ENCODE measurements around the gene CYP2J2. TPM values are rescaled to one million over a fixed set of nuclear protein-coding genes. Genes with fewer than 3 reads are reported as not detected.

Gene CYP2J2
- total RNA-seq, 1 donor from 2014 or later = 1.8 TPM

DNA sequence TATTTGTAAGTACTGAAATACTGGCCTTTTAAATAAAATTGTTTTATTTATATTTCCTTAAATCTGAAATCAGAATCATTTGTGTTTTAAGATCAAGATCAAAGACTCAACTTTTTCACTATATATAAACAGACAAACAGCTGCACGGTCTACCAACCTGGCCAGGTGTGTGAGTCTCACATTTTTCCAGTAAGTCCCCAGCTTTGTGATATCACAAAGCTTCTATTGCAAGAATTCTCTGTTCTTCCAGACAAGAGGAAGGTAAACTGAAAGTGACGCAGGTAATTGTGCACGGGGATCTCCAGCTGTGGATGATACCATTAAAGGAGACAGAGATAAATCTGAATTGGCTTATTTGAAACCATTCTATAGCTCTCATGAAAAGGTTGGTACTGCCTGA lies 41.2 kb upstream of the CYP2J2 start:
- Histone ChIP-seq H3K27ac (ENCODE audit: low read depth, low read length) (no peak overlapping the region), H3K79me2 (ENCODE audit: insufficient read depth, low read length) (no peaks in the 10 kb centered on the region)

DNA sequence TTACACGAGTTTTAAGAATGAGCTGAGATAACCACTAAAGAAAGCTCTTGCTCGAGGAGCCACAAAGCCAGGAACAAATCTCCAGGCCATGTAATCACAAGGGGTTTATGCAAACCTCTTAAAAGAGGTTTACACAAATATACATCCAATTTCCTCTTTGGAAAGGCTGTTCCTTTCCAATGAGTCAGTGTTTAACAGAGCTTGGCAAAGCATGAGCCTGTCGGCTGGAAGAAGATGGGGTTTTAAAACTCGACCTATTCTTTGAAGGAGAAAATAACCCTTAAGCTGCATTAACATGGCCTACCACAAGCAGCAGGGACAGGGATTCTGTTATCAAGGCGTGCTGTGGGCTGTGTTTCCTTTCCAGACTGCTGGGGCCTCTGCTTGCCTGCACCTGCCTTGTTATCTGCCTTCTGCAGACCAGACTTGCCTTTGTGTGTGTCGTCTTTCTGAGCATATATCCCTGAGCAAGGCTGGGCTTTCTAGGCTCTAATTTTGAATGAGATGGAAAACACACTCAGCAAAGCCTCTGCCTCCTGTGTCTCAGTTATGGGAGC lies 40.6 kb upstream of the CYP2J2 start:
- no peak overlapping the region for H3K27ac ChIP-seq (ENCODE audit: low read depth, low read length)
- FAIRE-seq (no peak), DNase-seq (ENCODE audit: low read depth) (peak; percentile 64)
- Mint-ChIP-seq H3K27me3 (ENCODE audit: low read depth, unreplicated experiment) (peaks cover 6% of the 10 kb centered on the region), H3K9me3 (ENCODE audit: unreplicated experiment) (no peaks in the 10 kb centered on the region), H3K27ac (ENCODE audit: unreplicated experiment) (peak overlapping the region; percentile 29), H3K4me3 (ENCODE audit: unreplicated experiment) (no peak overlapping the region), H3K4me1 (ENCODE audit: low read depth, unreplicated experiment) (peaks cover 8% of the 10 kb centered on the region), H3K36me3 (ENCODE audit: low read depth, unreplicated experiment) (no peaks in the 10 kb centered on the region)
- no peaks in the 10 kb centered on the region for H3K36me3 ChIP-seq (ENCODE audit: insufficient read depth, low read length)
- peak overlapping the region; percentile 13 for H3K4me2 ChIP-seq (ENCODE audit: low read length)
- TF ChIP-seq EZH2 (IDR thresholded peaks at IDR 0.05; ENCODE audit: insufficient read depth, low read length) = no peak
- TF ChIP-seq, protein P1, sequence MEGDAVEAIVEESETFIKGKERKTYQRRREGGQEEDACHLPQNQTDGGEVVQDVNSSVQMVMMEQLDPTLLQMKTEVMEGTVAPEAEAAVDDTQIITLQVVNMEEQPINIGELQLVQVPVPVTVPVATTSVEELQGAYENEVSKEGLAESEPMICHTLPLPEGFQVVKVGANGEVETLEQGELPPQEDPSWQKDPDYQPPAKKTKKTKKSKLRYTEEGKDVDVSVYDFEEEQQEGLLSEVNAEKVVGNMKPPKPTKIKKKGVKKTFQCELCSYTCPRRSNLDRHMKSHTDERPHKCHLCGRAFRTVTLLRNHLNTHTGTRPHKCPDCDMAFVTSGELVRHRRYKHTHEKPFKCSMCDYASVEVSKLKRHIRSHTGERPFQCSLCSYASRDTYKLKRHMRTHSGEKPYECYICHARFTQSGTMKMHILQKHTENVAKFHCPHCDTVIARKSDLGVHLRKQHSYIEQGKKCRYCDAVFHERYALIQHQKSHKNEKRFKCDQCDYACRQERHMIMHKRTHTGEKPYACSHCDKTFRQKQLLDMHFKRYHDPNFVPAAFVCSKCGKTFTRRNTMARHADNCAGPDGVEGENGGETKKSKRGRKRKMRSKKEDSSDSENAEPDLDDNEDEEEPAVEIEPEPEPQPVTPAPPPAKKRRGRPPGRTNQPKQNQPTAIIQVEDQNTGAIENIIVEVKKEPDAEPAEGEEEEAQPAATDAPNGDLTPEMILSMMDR (IDR thresholded peaks at IDR 0.05; ENCODE audit: insufficient read depth, low read depth, low read length) = no peak
- H3K9me3 ChIP-seq (ENCODE audit: insufficient read depth, low read depth, low read length) = no peaks in the 10 kb centered on the region
- H3K27me3 ChIP-seq (ENCODE audit: insufficient read depth, low read length) = peaks cover 3% of the 10 kb centered on the region
- no peaks in the 10 kb centered on the region for H3K79me2 ChIP-seq (ENCODE audit: insufficient read depth, low read length)
- no peak overlapping the region for H3K4me3 ChIP-seq (ENCODE audit: insufficient read depth, low read depth, low read length)
- H4K20me1 ChIP-seq (ENCODE audit: insufficient read depth, low read length) = no peaks in the 10 kb centered on the region
- no peak overlapping the region for H3K9ac ChIP-seq (ENCODE audit: low read length)
- H3K4me1 ChIP-seq (ENCODE audit: insufficient read depth, low read length) = peaks cover 6% of the 10 kb centered on the region
- H2AFZ ChIP-seq (ENCODE audit: low read depth, low read length) = peak overlapping the region; percentile 47

More for the DNA sequence above, 41.2 kb upstream of the CYP2J2 start:
- Histone ChIP-seq H3K4me3 (ENCODE audit: insufficient read depth, low read depth, low read length) (no peak overlapping the region), H4K20me1 (ENCODE audit: insufficient read depth, low read length) (no peaks in the 10 kb centered on the region), H3K4me2 (ENCODE audit: low read length) (no peak overlapping the region), H3K9me3 (ENCODE audit: insufficient read depth, low read depth, low read length) (no peaks in the 10 kb centered on the region), H3K4me1 (ENCODE audit: insufficient read depth, low read length) (peaks cover 6% of the 10 kb centered on the region), H3K27me3 (ENCODE audit: insufficient read depth, low read length) (peaks cover 3% of the 10 kb centered on the region), H3K36me3 (ENCODE audit: insufficient read depth, low read length) (no peaks in the 10 kb centered on the region), H3K9ac (ENCODE audit: low read length) (no peak overlapping the region), H2AFZ (ENCODE audit: low read depth, low read length) (no peak overlapping the region)
- Mint-ChIP-seq H3K36me3 (ENCODE audit: low read depth, unreplicated experiment) (no peaks in the 10 kb centered on the region), H3K4me1 (ENCODE audit: low read depth, unreplicated experiment) (peaks cover 8% of the 10 kb centered on the region), H3K27me3 (ENCODE audit: low read depth, unreplicated experiment) (peaks cover 11% of the 10 kb centered on the region), H3K4me3 (ENCODE audit: unreplicated experiment) (no peak overlapping the region), H3K9me3 (ENCODE audit: unreplicated experiment) (no peaks in the 10 kb centered on the region), H3K27ac (ENCODE audit: unreplicated experiment) (no peak overlapping the region)
- FAIRE-seq (no peak), DNase-seq (ENCODE audit: low read depth) (no peak)
- TF ChIP-seq EZH2 (IDR thresholded peaks at IDR 0.05; ENCODE audit: insufficient read depth, low read length) = no peak
- TF ChIP-seq, protein P1 (IDR thresholded peaks at IDR 0.05; ENCODE audit: insufficient read depth, low read depth, low read length) = no peak

DNA sequence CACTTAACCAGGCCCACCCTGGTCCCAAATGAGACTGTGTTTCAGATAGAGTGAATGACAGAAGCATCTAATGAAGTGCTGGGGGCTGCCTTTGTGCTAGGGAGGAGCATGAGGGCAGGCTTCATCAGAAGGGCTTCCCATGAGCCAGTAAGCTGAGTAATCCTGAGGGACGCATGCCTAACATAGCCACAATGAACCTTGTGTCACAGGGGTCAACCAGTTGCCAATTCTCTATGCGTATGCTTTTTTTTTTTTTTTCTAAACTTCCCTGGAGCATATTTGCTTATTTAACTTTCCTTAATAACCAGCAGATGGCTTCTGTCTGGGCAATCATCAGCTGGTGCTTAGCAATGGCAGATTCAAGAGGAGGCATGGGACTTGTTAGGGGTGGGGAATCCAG lies 25.5 kb upstream of the CYP2J2 start:
- no peaks in the 10 kb centered on the region for H3K36me3 Mint-ChIP-seq (ENCODE audit: low read depth, unreplicated experiment)
- DNase-seq (ENCODE audit: low read depth) (peak; percentile 13), FAIRE-seq (no peak)
- no peaks in the 10 kb centered on the region for H3K4me1 Mint-ChIP-seq (ENCODE audit: low read depth, unreplicated experiment)
- no peak overlapping the region for H3K4me3 ChIP-seq (ENCODE audit: insufficient read depth, low read depth, low read length)
- no peak overlapping the region for H3K4me3 Mint-ChIP-seq (ENCODE audit: unreplicated experiment)
- no peak overlapping the region for H2AFZ ChIP-seq (ENCODE audit: low read depth, low read length)
- no peaks in the 10 kb centered on the region for H3K27me3 ChIP-seq (ENCODE audit: insufficient read depth, low read length)
- no peaks in the 10 kb centered on the region for H3K9me3 Mint-ChIP-seq (ENCODE audit: unreplicated experiment)
- no peak overlapping the region for H3K27ac Mint-ChIP-seq (ENCODE audit: unreplicated experiment)
- no peaks in the 10 kb centered on the region for H3K4me1 ChIP-seq (ENCODE audit: insufficient read depth, low read length)
- H3K9ac ChIP-seq (ENCODE audit: low read length) = no peak overlapping the region
- no peak for TF ChIP-seq EZH2 (IDR thresholded peaks at IDR 0.05; ENCODE audit: insufficient read depth, low read length)
- TF ChIP-seq, protein P1 (IDR thresholded peaks at IDR 0.05; ENCODE audit: insufficient read depth, low read depth, low read length) = no peak
- H3K27me3 Mint-ChIP-seq (ENCODE audit: low read depth, unreplicated experiment) = peaks cover 3% of the 10 kb centered on the region
- H4K20me1 ChIP-seq (ENCODE audit: insufficient read depth, low read length) = no peaks in the 10 kb centered on the region
- no peaks in the 10 kb centered on the region for H3K36me3 ChIP-seq (ENCODE audit: insufficient read depth, low read length)
- H3K4me2 ChIP-seq (ENCODE audit: low read length) = no peak overlapping the region
- no peaks in the 10 kb centered on the region for H3K79me2 ChIP-seq (ENCODE audit: insufficient read depth, low read length)
- H3K9me3 ChIP-seq (ENCODE audit: insufficient read depth, low read depth, low read length) = no peaks in the 10 kb centered on the region
- no peak overlapping the region for H3K27ac ChIP-seq (ENCODE audit: low read depth, low read length)
